Ammon's horn (tissue), 1 donor: ENCODE measurements around the gene DEPDC4.
"Not testable (repeated sequence)": the region's sequence is repeated elsewhere in the genome, so short reads cannot be mapped to it uniquely, and the experiment has no call there.

Source experiments
- DNase-seq: peaks from one replicate; pipeline ENCODE4 v3.0.0-alpha.2; 2016; ENCODE audit warnings: low spot score

The DEPDC4 gene

GRCh38 chr12:100263131-100263530 is 3.7 kb downstream of the DEPDC4 start:
- DNase-seq, result no peak

GRCh38 chr12:100258127-100258526 is 8.8 kb downstream of the DEPDC4 start:
- DNase-seq, result no peak

GRCh38 chr12:100254876-100255275 is 12.0 kb downstream of the DEPDC4 start:
- no peak for DNase-seq

- no peak for DNase-seq
These were observed 13.4 kb downstream of the DEPDC4 start for GRCh38 chr12:100253437-100253836.

- DNase-seq, result no peak
These were observed 15.0 kb downstream of the DEPDC4 start for GRCh38 chr12:100251917-100252316.

- DNase-seq, result no peak
These were observed 16.9 kb downstream of the DEPDC4 start for GRCh38 chr12:100249941-100250340.

- no peak for DNase-seq
These were observed 18.0 kb downstream of the DEPDC4 start for GRCh38 chr12:100248886-100249285.

- no peak for DNase-seq
These were observed 19.1 kb downstream of the DEPDC4 start for GRCh38 chr12:100247765-100248164.

GRCh38 chr12:100243137-100243536 is 23.7 kb downstream of the DEPDC4 start:
- DNase-seq, result no peak

- DNase-seq, result no peak
These were observed 27.3 kb downstream of the DEPDC4 start for GRCh38 chr12:100239589-100239988.

- DNase-seq, result no peak
These were observed 28.1 kb downstream of the DEPDC4 start for GRCh38 chr12:100238801-100239200.

- peak; percentile 54 for DNase-seq
These were observed 32.1 kb downstream of the DEPDC4 start for GRCh38 chr12:100234591-100235304.

- no peak for DNase-seq
These were observed 32.7 kb downstream of the DEPDC4 start for GRCh38 chr12:100234166-100234565.

GRCh38 chr12:100231873-100232272 is 35.0 kb downstream of the DEPDC4 start:
- not testable (repeated sequence) for DNase-seq

- no peak for DNase-seq
These were observed 37.0 kb downstream of the DEPDC4 start for GRCh38 chr12:100229876-100230275.

- DNase-seq, result no peak
These were observed 37.7 kb downstream of the DEPDC4 start for GRCh38 chr12:100229036-100229635.

- no peak for DNase-seq
These were observed 41.4 kb downstream of the DEPDC4 start for GRCh38 chr12:100225491-100225890.

GRCh38 chr12:100222173-100222572 is 44.7 kb downstream of the DEPDC4 start:
- DNase-seq, result not testable (repeated sequence)

GRCh38 chr12:100221523-100221922 is 45.4 kb downstream of the DEPDC4 start:
- DNase-seq, result no peak

- DNase-seq, result no peak
These were observed 47.4 kb downstream of the DEPDC4 start for GRCh38 chr12:100219328-100220109.

- DNase-seq, result no peak
These were observed 50.5 kb downstream of the DEPDC4 start for GRCh38 chr12:100216337-100216736.

- DNase-seq, result no peak
These were observed 51.7 kb downstream of the DEPDC4 start for GRCh38 chr12:100215209-100215608.

- no peak for DNase-seq
These were observed 52.4 kb downstream of the DEPDC4 start for GRCh38 chr12:100214518-100214917.
